ENCODE data around the gene VPS13A. TPM values are rescaled to one million over a fixed set of nuclear protein-coding genes. Genes with fewer than 3 reads are reported as not detected.
A peak's percentile ranks its signal among the peaks of the same experiment; 100 is the strongest.

VPS13A gene
- total RNA-seq, 4 donors from 2014 or later: 20.4 to 33.5 (median 30.4) TPM

DNA sequence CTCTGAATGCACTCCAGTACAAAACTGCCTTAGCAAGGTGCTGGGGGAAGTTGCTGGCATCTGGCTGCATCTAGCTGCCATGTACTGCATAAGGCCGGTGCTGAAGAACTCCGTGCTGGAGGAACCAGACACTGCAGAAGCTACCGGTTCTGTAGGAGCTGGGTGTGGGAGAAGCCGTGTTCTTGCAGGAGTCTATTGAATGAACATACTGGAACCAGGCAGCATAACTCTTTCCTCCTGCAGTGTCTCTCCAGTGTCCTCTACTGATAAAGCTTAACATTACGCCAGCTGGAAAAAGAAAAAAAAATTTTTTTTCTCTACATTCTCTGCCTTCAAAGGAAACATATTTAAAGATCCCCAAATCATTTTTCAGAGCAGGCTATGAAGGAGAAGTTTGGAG lies 38.5 kb downstream of the VPS13A start:
- ATAC-seq (ENCODE audit: low FRiP score) (no peak), DNase-seq (ENCODE audit: low spot score) (no peak)
- TF ChIP-seq, protein P1, sequence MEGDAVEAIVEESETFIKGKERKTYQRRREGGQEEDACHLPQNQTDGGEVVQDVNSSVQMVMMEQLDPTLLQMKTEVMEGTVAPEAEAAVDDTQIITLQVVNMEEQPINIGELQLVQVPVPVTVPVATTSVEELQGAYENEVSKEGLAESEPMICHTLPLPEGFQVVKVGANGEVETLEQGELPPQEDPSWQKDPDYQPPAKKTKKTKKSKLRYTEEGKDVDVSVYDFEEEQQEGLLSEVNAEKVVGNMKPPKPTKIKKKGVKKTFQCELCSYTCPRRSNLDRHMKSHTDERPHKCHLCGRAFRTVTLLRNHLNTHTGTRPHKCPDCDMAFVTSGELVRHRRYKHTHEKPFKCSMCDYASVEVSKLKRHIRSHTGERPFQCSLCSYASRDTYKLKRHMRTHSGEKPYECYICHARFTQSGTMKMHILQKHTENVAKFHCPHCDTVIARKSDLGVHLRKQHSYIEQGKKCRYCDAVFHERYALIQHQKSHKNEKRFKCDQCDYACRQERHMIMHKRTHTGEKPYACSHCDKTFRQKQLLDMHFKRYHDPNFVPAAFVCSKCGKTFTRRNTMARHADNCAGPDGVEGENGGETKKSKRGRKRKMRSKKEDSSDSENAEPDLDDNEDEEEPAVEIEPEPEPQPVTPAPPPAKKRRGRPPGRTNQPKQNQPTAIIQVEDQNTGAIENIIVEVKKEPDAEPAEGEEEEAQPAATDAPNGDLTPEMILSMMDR (IDR thresholded peaks at IDR 0.05): no peak

DNA sequence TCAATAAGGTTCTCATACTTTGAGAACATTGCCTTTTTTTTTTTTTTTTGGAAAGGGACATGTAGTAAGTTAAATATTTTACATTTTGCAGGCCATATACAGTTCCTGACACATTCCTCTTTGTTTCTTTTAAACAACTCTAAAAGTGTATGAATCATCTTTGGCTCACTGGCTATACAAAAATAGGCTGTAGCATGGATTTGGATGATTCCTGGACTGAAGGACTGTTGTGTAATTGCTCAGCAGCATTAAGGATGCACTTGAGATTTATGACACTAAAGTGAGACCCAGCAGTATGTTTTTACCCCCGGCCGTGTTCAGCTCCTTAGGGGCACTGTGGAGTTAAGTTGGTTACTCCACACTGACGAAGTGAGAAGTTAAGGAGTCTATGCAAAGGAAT lies 41.3 kb downstream of the VPS13A start:
- TF ChIP-seq, protein P1 (IDR thresholded peaks at IDR 0.05): no peak
- DNase-seq (ENCODE audit: low spot score): no peak
- ATAC-seq (ENCODE audit: low FRiP score): peak; percentile 86

DNA sequence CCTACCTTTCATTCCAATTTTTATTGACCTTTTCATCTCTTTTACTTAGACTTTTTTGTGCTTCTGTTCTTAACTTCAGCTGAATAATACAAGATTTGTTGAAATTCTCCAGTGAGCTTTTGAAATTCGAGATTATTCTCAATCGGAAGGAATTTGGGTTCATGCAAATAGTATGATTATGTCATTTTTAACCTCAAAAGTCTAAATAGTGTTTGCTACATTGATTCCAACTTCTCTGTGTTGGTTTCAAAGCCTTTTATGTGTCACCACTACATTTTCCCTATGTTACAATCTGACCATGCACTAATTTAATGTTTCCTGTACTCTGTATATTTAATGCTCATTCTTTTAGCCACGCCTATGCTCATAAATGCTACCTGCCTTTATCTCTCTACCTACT lies 44.1 kb downstream of the VPS13A start:
- TF ChIP-seq, protein P1 (IDR thresholded peaks at IDR 0.05): no peak
- ATAC-seq (ENCODE audit: low FRiP score) (no peak), DNase-seq (ENCODE audit: low spot score) (no peak)

DNA sequence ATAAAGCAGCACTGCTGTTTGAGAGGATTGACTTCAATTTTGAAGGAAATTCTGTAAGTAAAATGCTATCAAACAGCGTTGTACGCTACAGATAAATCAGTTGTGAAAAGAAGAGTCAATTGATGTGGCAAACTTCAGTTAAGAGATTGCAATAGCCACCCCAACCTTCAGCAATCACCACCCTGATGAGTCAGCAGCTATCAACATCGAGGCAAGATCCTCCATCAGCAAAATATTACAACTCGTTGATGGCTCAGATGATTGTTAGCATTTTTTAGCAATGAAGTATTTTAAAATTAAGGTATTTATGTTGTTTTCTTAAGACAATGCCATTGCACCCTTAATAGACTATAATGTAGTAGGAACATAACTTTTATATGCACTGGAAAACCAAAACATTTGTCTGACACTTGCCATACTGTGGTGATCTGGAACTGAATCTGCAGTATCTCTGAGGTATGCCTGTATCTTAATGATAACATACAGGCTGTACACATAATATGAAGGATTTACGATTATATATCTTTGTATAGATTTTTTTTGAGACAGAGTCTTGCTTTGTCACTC lies 47.5 kb downstream of the VPS13A start:
- TF ChIP-seq, protein P1 (IDR thresholded peaks at IDR 0.05): no peak
- DNase-seq (ENCODE audit: low spot score): no peak
- no peak for ATAC-seq (ENCODE audit: low FRiP score)

DNA sequence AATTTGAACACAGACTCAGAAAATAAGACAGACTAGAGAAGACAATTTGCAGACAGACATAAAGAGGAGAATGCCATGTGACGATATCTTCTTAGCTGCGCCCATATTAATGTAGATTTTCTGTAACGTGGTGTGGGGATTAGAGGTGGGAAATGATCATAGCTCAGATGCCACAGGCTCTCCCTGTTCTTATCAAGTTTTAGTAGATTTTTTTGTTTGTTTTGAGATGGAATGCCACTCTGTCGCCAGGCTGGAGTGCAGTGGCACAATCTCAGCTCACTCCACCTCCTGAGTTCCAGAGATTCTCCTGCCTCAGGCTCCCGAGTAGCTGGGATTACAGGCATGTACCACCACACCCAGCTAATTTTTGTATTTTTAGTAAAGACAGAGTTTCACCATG lies 59.4 kb downstream of the VPS13A start:
- TF ChIP-seq, protein P1 (IDR thresholded peaks at IDR 0.05): no peak
- no peak for ATAC-seq (ENCODE audit: low FRiP score)
- DNase-seq (ENCODE audit: low spot score): no peak

DNA sequence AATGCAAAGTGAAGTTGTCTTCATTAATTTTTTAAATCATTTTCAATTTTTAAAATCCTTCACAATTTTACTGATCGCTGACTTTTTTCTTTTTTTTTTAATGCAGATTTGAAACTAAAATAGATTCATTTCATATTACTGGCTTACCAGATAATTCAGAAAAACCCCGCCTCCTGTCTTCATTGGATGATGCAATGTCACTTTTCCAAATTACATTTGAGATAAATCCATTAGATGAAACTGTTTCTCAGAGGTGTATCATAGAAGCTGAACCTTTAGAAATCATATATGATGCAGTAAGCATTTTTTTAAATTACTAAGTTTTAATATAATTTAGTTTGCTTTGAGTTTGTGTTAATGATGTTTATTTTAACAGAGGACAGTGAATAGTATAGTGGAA lies 60.6 kb downstream of the VPS13A start:
- DNase-seq (ENCODE audit: low spot score): no peak
- TF ChIP-seq, protein P1 (IDR thresholded peaks at IDR 0.05): no peak
- ATAC-seq (ENCODE audit: low FRiP score): no peak

DNA sequence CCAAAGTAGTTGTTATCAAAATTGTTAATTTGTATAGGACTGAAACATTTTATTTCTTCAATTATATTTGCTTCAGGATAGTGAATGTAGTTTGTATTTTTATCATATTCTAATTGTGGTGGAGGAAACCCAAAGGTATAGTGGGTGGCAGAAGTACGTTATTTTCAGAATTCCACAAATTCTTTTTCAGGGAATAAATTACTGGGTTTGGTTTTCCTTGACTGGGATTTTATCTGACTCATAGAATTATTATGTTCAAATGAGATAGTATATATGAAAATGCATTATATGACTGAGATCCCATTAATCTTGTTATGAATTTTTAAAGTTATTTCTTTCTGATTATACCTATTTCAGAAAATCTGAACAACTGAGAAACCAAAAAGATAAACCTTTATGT lies 73.7 kb downstream of the VPS13A start:
- DNase-seq (ENCODE audit: low spot score) (no peak), ATAC-seq (ENCODE audit: low FRiP score) (no peak)
- TF ChIP-seq, protein P1 (IDR thresholded peaks at IDR 0.05): no peak

Data from omental fat pad (tissue), 4 donors.